ENCODE results near the gene OS9. TPM values are rescaled to one million over a fixed set of nuclear protein-coding genes. Genes with fewer than 3 reads are reported as not detected.

The OS9 gene
- total RNA-seq, 1 donor from 2014 or later: 100.0 TPM

- no peaks in the 10 kb centered on the region for H3K9me3 Mint-ChIP-seq
- intact Hi-C loops (cut with micrococcal nuclease): no loop called here
These were observed 72.8 kb downstream of the OS9 start, which contains the start of gene CYP27B1 for GRCh38 chr12:57766464-57767304. TSS of gene CYP27B1 (minus strand) at chr12:57767078. CDS start at chr12:57767041, 37 bp downstream.

GRCh38 chr12:57767305-57767698 lies 73.4 kb downstream of the OS9 start:
- intact Hi-C loops (cut with micrococcal nuclease): no loop called here
- Mint-ChIP-seq H3K4me3 (peak overlapping the region; percentile 89), H3K4me1 (ENCODE audit: low read depth) (peaks cover 49% of the 10 kb centered on the region), H3K27ac (no peak overlapping the region), H3K36me3 (ENCODE audit: low read depth) (peaks cover 49% of the 10 kb centered on the region), H3K27me3 (ENCODE audit: insufficient read depth) (peaks cover 5% of the 10 kb centered on the region), H3K9me3 (no peaks in the 10 kb centered on the region)
- no peak for DNase-seq (ENCODE audit: low spot score)

More at GRCh38 chr12:57766464-57767304, 72.8 kb downstream of the OS9 start, which contains the start of gene CYP27B1:
- Mint-ChIP-seq H3K4me3 (peak within 1 kb of the TSS; percentile 89), H3K27me3 (ENCODE audit: insufficient read depth) (peaks cover 5% of the 10 kb centered on the region), H3K27ac (peak within 1 kb of the TSS; percentile 40), H3K4me1 (ENCODE audit: low read depth) (peaks cover 46% of the 10 kb centered on the region), H3K36me3 (ENCODE audit: low read depth) (peaks cover 47% of the 10 kb centered on the region)
- DNase-seq (ENCODE audit: low spot score): no peak

DNA sequence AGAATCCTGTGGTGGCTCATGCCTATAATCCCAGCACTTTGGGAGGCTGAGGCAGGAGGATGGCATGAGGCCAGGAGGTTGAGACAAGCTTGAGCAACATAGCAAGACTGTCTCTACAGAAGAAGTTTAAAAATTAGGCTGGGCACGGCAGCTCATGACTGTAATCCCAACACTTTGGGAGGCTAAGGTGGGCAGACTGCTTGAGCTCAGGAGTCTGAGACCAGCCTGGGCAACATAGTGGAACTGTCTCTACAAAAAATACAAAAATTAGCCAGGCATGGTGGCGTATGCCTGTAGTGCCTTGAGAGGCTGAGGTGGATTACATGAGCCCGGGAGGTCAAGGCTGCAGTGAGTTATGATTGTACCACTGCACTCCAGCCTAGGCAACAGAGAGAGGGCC lies 73.9 kb downstream of the OS9 start:
- no peak overlapping the region for H3K4me3 Mint-ChIP-seq
- no peaks in the 10 kb centered on the region for H3K9me3 Mint-ChIP-seq
- H3K27ac Mint-ChIP-seq: no peak overlapping the region
- H3K4me1 Mint-ChIP-seq (ENCODE audit: low read depth): peaks cover 50% of the 10 kb centered on the region
- H3K27me3 Mint-ChIP-seq (ENCODE audit: insufficient read depth): peaks cover 5% of the 10 kb centered on the region
- DNase-seq (ENCODE audit: low spot score): no peak
- peaks cover 49% of the 10 kb centered on the region for H3K36me3 Mint-ChIP-seq (ENCODE audit: low read depth)
- intact Hi-C loops (cut with micrococcal nuclease): no loop called here

DNA sequence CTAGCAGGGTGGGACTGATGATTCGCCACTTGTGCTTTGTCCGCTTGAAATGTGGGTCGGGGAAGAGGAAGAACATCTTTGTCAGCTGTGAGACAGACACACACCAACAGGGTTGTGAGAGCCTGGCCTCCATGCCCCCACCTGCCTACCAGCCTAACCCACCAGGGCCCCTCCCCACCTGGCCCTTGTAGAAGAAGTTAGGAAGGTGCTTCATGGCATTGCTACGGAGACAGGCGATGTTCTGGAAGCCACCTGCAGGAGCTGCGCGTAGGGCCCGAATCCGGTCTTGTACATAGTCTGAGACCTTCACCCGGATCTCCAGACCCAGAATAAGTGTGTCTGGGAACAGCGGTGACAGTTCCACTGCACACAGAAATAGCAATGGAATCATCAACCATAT lies 75.7 kb downstream of the OS9 start:
- Mint-ChIP-seq H3K4me3 (peak overlapping the region; percentile 93), H3K4me1 (ENCODE audit: low read depth) (peaks cover 44% of the 10 kb centered on the region), H3K27ac (peak overlapping the region; percentile 1), H3K27me3 (ENCODE audit: insufficient read depth) (peaks cover 5% of the 10 kb centered on the region), H3K36me3 (ENCODE audit: low read depth) (peaks cover 36% of the 10 kb centered on the region), H3K9me3 (no peaks in the 10 kb centered on the region)
- intact Hi-C loops (cut with micrococcal nuclease): no loop called here
- no peak for DNase-seq (ENCODE audit: low spot score)

GRCh38 chr12:57770734-57771133 lies 76.8 kb downstream of the OS9 start:
- H3K27ac Mint-ChIP-seq: peak overlapping the region; percentile 99

More at GRCh38 chr12:57770734-57771133, 76.8 kb downstream of the OS9 start:
- Mint-ChIP-seq H3K36me3 (ENCODE audit: low read depth) (peaks cover 35% of the 10 kb centered on the region), H3K27me3 (ENCODE audit: insufficient read depth) (peaks cover 5% of the 10 kb centered on the region), H3K4me3 (peak overlapping the region; percentile 93), H3K9me3 (no peaks in the 10 kb centered on the region), H3K4me1 (ENCODE audit: low read depth) (peaks cover 46% of the 10 kb centered on the region)
- no peak for DNase-seq (ENCODE audit: low spot score)
- intact Hi-C loops (cut with micrococcal nuclease): loop anchor here (5.0 kb wide), 1 partner anchor 1827 kb away; the partner anchor contains the start of gene SLC16A7

Other genes with a start within 250 kb of the OS9 start
- 0.22 and 0.41 TPM in 2 replicates for gene INHBE, start 238.8 kb upstream of the OS9 start, total RNA-seq
- gene GLI1, start 234.3 kb upstream of the OS9 start, total RNA-seq: 1.5 and 2.5 TPM in 2 replicates
- gene ARHGAP9, start 214.3 kb upstream of the OS9 start, total RNA-seq: 102 TPM in 2 replicates
- gene MARS1, start 206.1 kb upstream of the OS9 start, total RNA-seq: 283 and 318 TPM in 2 replicates
- 17.8 and 18.1 TPM in 2 replicates for gene DDIT3, start 173.6 kb upstream of the OS9 start, total RNA-seq
- 63.3 and 66.8 TPM in 2 replicates for gene MBD6, start 171.3 kb upstream of the OS9 start, total RNA-seq
- 78.6 and 83.5 TPM in 2 replicates for gene DCTN2, start 146.9 kb upstream of the OS9 start, total RNA-seq
- gene KIF5A, start 144.1 kb upstream of the OS9 start, total RNA-seq: 2.4 TPM in 2 replicates
- gene PIP4K2C, start 102.9 kb upstream of the OS9 start, total RNA-seq: 22.8 and 25.7 TPM in 2 replicates
- gene DTX3, start 89.3 kb upstream of the OS9 start, total RNA-seq: 16.8 and 18.5 TPM in 2 replicates
- 0.60 and 1.5 TPM in 2 replicates for gene ARHGEF25, start 82.7 kb upstream of the OS9 start, total RNA-seq
- 4.4 and 4.6 TPM in 2 replicates for gene B4GALNT1, start 60.9 kb upstream of the OS9 start, total RNA-seq
- 31.5 and 33.4 TPM in 2 replicates for gene AGAP2, start 44.6 kb downstream of the OS9 start, total RNA-seq
- gene TSPAN31, start 50.9 kb downstream of the OS9 start, total RNA-seq: 24.0 and 24.5 TPM in 2 replicates
- 218 and 227 TPM in 2 replicates for gene CDK4, start 58.2 kb downstream of the OS9 start, total RNA-seq
- gene MARCHF9, start 61.0 kb downstream of the OS9 start, total RNA-seq: 21.2 and 21.8 TPM in 2 replicates
- gene CYP27B1, start 72.9 kb downstream of the OS9 start, total RNA-seq: 9.0 and 9.9 TPM in 2 replicates
- gene METTL1, start 78.0 kb downstream of the OS9 start, total RNA-seq: 89.7 and 90.0 TPM in 2 replicates
- 4.5 and 5.4 TPM in 2 replicates for gene EEF1AKMT3, start 78.5 kb downstream of the OS9 start, total RNA-seq
- gene TSFM, start 88.7 kb downstream of the OS9 start, total RNA-seq: 63.5 and 68.6 TPM in 2 replicates
- gene AVIL, start 124.6 kb downstream of the OS9 start, total RNA-seq: 2.0 and 3.1 TPM in 2 replicates
- gene CTDSP2, start 152.6 kb downstream of the OS9 start, total RNA-seq: 96.5 and 99.6 TPM in 2 replicates
- 7.3 and 8.7 TPM in 2 replicates for gene ATP23, start 247.4 kb downstream of the OS9 start, total RNA-seq

Data from activated T-helper 1 cell treated with anti-CD3 and anti-CD28 coated beads, Interleukin-12 subunit alpha, Interleukin-12 subunit beta, Interleukin-2, Interleukin-4 antibody, amounts not matched to agents 30 ng/mL and 10 ng/mL and 1 ng/mL, durations not matched to agents 14 hours and 24 hours and 36 hours (primary cell).